Measurements from ENCODE around the gene PROSER2.

The PROSER2 gene

GRCh38 chr10:11906714-11907113 lies 83.6 kb downstream of the PROSER2 start:
- Histone ChIP-seq H3K27me3 (ENCODE audit: control insufficient read depth, insufficient read depth, low read length) (no peaks in the 10 kb centered on the region), H3K36me3 (ENCODE audit: control insufficient read depth, low read depth, low read length) (no peaks in the 10 kb centered on the region), H3K4me3 (ENCODE audit: low read length) (no peak overlapping the region), H3K27ac (ENCODE audit: low read length) (no peak overlapping the region), H3K9me3 (ENCODE audit: control insufficient read depth, low read depth, low read length) (no peaks in the 10 kb centered on the region), H3K9ac (ENCODE audit: low read length) (no peak overlapping the region), H3K4me1 (ENCODE audit: control insufficient read depth, low read depth, low read length) (no peaks in the 10 kb centered on the region)

GRCh38 chr10:11907914-11908313 lies 84.8 kb downstream of the PROSER2 start:
- Histone ChIP-seq H3K27ac (ENCODE audit: low read length) (no peak overlapping the region), H3K9ac (ENCODE audit: low read length) (no peak overlapping the region), H3K9me3 (ENCODE audit: control insufficient read depth, low read depth, low read length) (no peaks in the 10 kb centered on the region), H3K27me3 (ENCODE audit: control insufficient read depth, insufficient read depth, low read length) (no peaks in the 10 kb centered on the region), H3K4me1 (ENCODE audit: control insufficient read depth, low read depth, low read length) (no peaks in the 10 kb centered on the region), H3K4me3 (ENCODE audit: low read length) (no peak overlapping the region), H3K36me3 (ENCODE audit: control insufficient read depth, low read depth, low read length) (no peaks in the 10 kb centered on the region)

GRCh38 chr10:11908536-11908935 lies 85.4 kb downstream of the PROSER2 start:
- no peak overlapping the region for H3K4me3 ChIP-seq (ENCODE audit: low read length)
- no peak overlapping the region for H3K27ac ChIP-seq (ENCODE audit: low read length)
- H3K9me3 ChIP-seq (ENCODE audit: control insufficient read depth, low read depth, low read length): no peaks in the 10 kb centered on the region
- no peaks in the 10 kb centered on the region for H3K27me3 ChIP-seq (ENCODE audit: control insufficient read depth, insufficient read depth, low read length)
- no peaks in the 10 kb centered on the region for H3K36me3 ChIP-seq (ENCODE audit: control insufficient read depth, low read depth, low read length)
- H3K9ac ChIP-seq (ENCODE audit: low read length): no peak overlapping the region
- peaks cover 4% of the 10 kb centered on the region for H3K4me1 ChIP-seq (ENCODE audit: control insufficient read depth, low read depth, low read length)

GRCh38 chr10:11908991-11909390 lies 85.8 kb downstream of the PROSER2 start:
- H3K27me3 ChIP-seq (ENCODE audit: control insufficient read depth, insufficient read depth, low read length): no peaks in the 10 kb centered on the region
- no peak overlapping the region for H3K9ac ChIP-seq (ENCODE audit: low read length)
- peaks cover 4% of the 10 kb centered on the region for H3K4me1 ChIP-seq (ENCODE audit: control insufficient read depth, low read depth, low read length)
- no peaks in the 10 kb centered on the region for H3K36me3 ChIP-seq (ENCODE audit: control insufficient read depth, low read depth, low read length)
- H3K9me3 ChIP-seq (ENCODE audit: control insufficient read depth, low read depth, low read length): no peaks in the 10 kb centered on the region
- H3K4me3 ChIP-seq (ENCODE audit: low read length): no peak overlapping the region
- H3K27ac ChIP-seq (ENCODE audit: low read length): no peak overlapping the region

- Histone ChIP-seq H3K4me1 (ENCODE audit: control insufficient read depth, low read depth, low read length) (peaks cover 4% of the 10 kb centered on the region), H3K27me3 (ENCODE audit: control insufficient read depth, insufficient read depth, low read length) (no peaks in the 10 kb centered on the region), H3K9ac (ENCODE audit: low read length) (no peak overlapping the region), H3K9me3 (ENCODE audit: control insufficient read depth, low read depth, low read length) (no peaks in the 10 kb centered on the region), H3K36me3 (ENCODE audit: control insufficient read depth, low read depth, low read length) (no peaks in the 10 kb centered on the region), H3K4me3 (ENCODE audit: low read length) (no peak overlapping the region), H3K27ac (ENCODE audit: low read length) (no peak overlapping the region)
Observed at GRCh38 chr10:11909618-11910017, 86.5 kb downstream of the PROSER2 start.

GRCh38 chr10:11910102-11910501 lies 86.9 kb downstream of the PROSER2 start:
- Histone ChIP-seq H3K27me3 (ENCODE audit: control insufficient read depth, insufficient read depth, low read length) (no peaks in the 10 kb centered on the region), H3K4me1 (ENCODE audit: control insufficient read depth, low read depth, low read length) (peaks cover 4% of the 10 kb centered on the region), H3K36me3 (ENCODE audit: control insufficient read depth, low read depth, low read length) (no peaks in the 10 kb centered on the region), H3K9ac (ENCODE audit: low read length) (no peak overlapping the region), H3K9me3 (ENCODE audit: control insufficient read depth, low read depth, low read length) (no peaks in the 10 kb centered on the region), H3K4me3 (ENCODE audit: low read length) (no peak overlapping the region), H3K27ac (ENCODE audit: low read length) (no peak overlapping the region)

GRCh38 chr10:11913079-11913641 lies 90.0 kb downstream of the PROSER2 start:
- Histone ChIP-seq H3K4me1 (ENCODE audit: control insufficient read depth, low read depth, low read length) (peaks cover 4% of the 10 kb centered on the region), H3K27me3 (ENCODE audit: control insufficient read depth, insufficient read depth, low read length) (no peaks in the 10 kb centered on the region), H3K9me3 (ENCODE audit: control insufficient read depth, low read depth, low read length) (no peaks in the 10 kb centered on the region), H3K4me3 (ENCODE audit: low read length) (no peak overlapping the region), H3K9ac (ENCODE audit: low read length) (no peak overlapping the region), H3K27ac (ENCODE audit: low read length) (no peak overlapping the region), H3K36me3 (ENCODE audit: control insufficient read depth, low read depth, low read length) (no peaks in the 10 kb centered on the region)

GRCh38 chr10:11918384-11918783 lies 95.2 kb downstream of the PROSER2 start:
- peaks cover 10% of the 10 kb centered on the region for H3K4me1 ChIP-seq (ENCODE audit: control insufficient read depth, low read depth, low read length)
- peaks cover 22% of the 10 kb centered on the region for H3K36me3 ChIP-seq (ENCODE audit: control insufficient read depth, low read depth, low read length)
- no peaks in the 10 kb centered on the region for H3K27me3 ChIP-seq (ENCODE audit: control insufficient read depth, insufficient read depth, low read length)
- no peaks in the 10 kb centered on the region for H3K9me3 ChIP-seq (ENCODE audit: control insufficient read depth, low read depth, low read length)
- H3K9ac ChIP-seq (ENCODE audit: low read length): no peak overlapping the region
- no peak overlapping the region for H3K27ac ChIP-seq (ENCODE audit: low read length)
- no peak overlapping the region for H3K4me3 ChIP-seq (ENCODE audit: low read length)

GRCh38 chr10:11919271-11919670 lies 96.1 kb downstream of the PROSER2 start:
- Histone ChIP-seq H3K9me3 (ENCODE audit: control insufficient read depth, low read depth, low read length) (no peaks in the 10 kb centered on the region), H3K27ac (ENCODE audit: low read length) (no peak overlapping the region), H3K4me3 (ENCODE audit: low read length) (no peak overlapping the region), H3K4me1 (ENCODE audit: control insufficient read depth, low read depth, low read length) (peaks cover 10% of the 10 kb centered on the region), H3K36me3 (ENCODE audit: control insufficient read depth, low read depth, low read length) (peaks cover 22% of the 10 kb centered on the region), H3K27me3 (ENCODE audit: control insufficient read depth, insufficient read depth, low read length) (no peaks in the 10 kb centered on the region), H3K9ac (ENCODE audit: low read length) (no peak overlapping the region)
